Measurements from ENCODE around the gene SLC24A4.

GRCh38 chr14:92336363-92336762, 13.4 kb downstream of the SLC24A4 start:
- TF ChIP-seq CTCF (IDR thresholded peaks at IDR 0.05): no peak
- no peak for TF ChIP-seq POLR2A (IDR thresholded peaks at IDR 0.05)

Data from uterus (tissue), 2 donors.